HepG2 (cell line): ENCODE data around the gene TBC1D14. TPM values are rescaled to one million over a fixed set of nuclear protein-coding genes. Genes with fewer than 3 reads are reported as not detected.
A peak's percentile ranks its signal among the peaks of the same experiment; 100 is the strongest.

Experiments used
- FLYWCH1 ChIP-seq: sonication (generic); formaldehyde crosslinking; IDR thresholded peaks from 2 replicates; pipeline ENCODE4 v1.8.1; 2023; ENCODE audit warnings: mild to moderate bottlenecking, missing genetic modification reagents
- HDAC2 ChIP-seq: sonication (generic); formaldehyde crosslinking; IDR thresholded peaks from 2 replicates; pipeline ENCODE4 v1.4.0; 2020; ENCODE audit warnings: missing genetic modification reagents
- KDM4B ChIP-seq: sonication (generic); formaldehyde crosslinking; IDR thresholded peaks from 2 replicates; pipeline ENCODE4 v1.4.0; 2020; ENCODE audit warnings: missing genetic modification reagents
- MEIS1 ChIP-seq: sonication (generic); formaldehyde crosslinking; IDR thresholded peaks from 2 replicates; pipeline ENCODE4 v1.9.0; 2021; ENCODE audit warnings: mild to moderate bottlenecking, missing genetic modification reagents, moderate library complexity, borderline replicate concordance
- NPAS2 ChIP-seq: sonication (generic); formaldehyde crosslinking; IDR thresholded peaks from 2 replicates; pipeline ENCODE4 v1.8.0; 2022; ENCODE audit warnings: mild to moderate bottlenecking, missing genetic modification reagents, borderline replicate concordance
- PAF1 ChIP-seq: IDR thresholded peaks from 2 replicates; pipeline ENCODE4 v1.6.1; 2016; ENCODE audit warnings: missing genetic modification reagents, missing compliant biosample characterization
- PAWR ChIP-seq: sonication (generic); formaldehyde crosslinking; IDR thresholded peaks from 2 replicates; pipeline ENCODE4 v1.4.0; 2020; ENCODE audit warnings: missing genetic modification reagents, mild to moderate bottlenecking, borderline replicate concordance
- PHF20 ChIP-seq: sonication (generic); formaldehyde crosslinking; IDR thresholded peaks from 2 replicates; pipeline ENCODE4 v1.5.0; 2020; ENCODE audit warnings: mild to moderate bottlenecking, missing genetic modification reagents
- RCOR2 ChIP-seq: IDR thresholded peaks from 2 replicates; pipeline ENCODE4 v1.6.1; 2016; ENCODE audit warnings: missing biosample characterization, missing genetic modification reagents
- RFX1 ChIP-seq: fragments of 450-650 bp; IDR thresholded peaks from 2 replicates; pipeline ENCODE4 v1.6.1; 2017
- RXRB ChIP-seq: IDR thresholded peaks from 2 replicates; pipeline ENCODE4 v1.6.1; 2016; ENCODE audit warnings: borderline replicate concordance, missing genetic modification reagents, missing compliant biosample characterization
- SMC3 ChIP-seq: IDR thresholded peaks from 2 replicates; pipeline ENCODE4 v1.6.1; 2011; ENCODE audit warnings: low read length, improper control_type of control experiment
- SP140L ChIP-seq: sonication (generic); formaldehyde crosslinking; IDR thresholded peaks from 2 replicates; pipeline ENCODE4 v1.4.0; 2020; ENCODE audit warnings: missing genetic modification reagents, borderline replicate concordance
- SRY ChIP-seq: sonication (generic); formaldehyde crosslinking; IDR thresholded peaks from 2 replicates; pipeline ENCODE4 v1.8.0; 2022; ENCODE audit warnings: mild to moderate bottlenecking, missing genetic modification reagents
- WIZ ChIP-seq: sonication (generic); formaldehyde crosslinking; IDR thresholded peaks from 2 replicates; pipeline ENCODE4 v1.5.1; 2020; ENCODE audit warnings: mild to moderate bottlenecking, missing genetic modification reagents
- ZFP36 ChIP-seq: fragments of 150-350 bp; IDR thresholded peaks from 2 replicates; pipeline ENCODE4 v1.6.1; 2018; ENCODE audit warnings: borderline replicate concordance, low read length, low read depth; ENCODE audit not compliant: partially characterized antibody
- ZNF10 ChIP-seq: sonication (generic); formaldehyde crosslinking; IDR thresholded peaks from 2 replicates; pipeline ENCODE4 v1.4.0; 2020; ENCODE audit warnings: mild to moderate bottlenecking, low read depth, missing genetic modification reagents, borderline replicate concordance
- ZNF253 ChIP-seq: sonication (generic); formaldehyde crosslinking; IDR thresholded peaks from 2 replicates; pipeline ENCODE4 v1.8.0; 2022; ENCODE audit warnings: mild to moderate bottlenecking, missing genetic modification reagents, borderline replicate concordance
- ZNF616 ChIP-seq: sonication (generic); formaldehyde crosslinking; IDR thresholded peaks from 2 replicates; pipeline ENCODE4 v1.5.0; 2020; ENCODE audit warnings: low read depth, mild to moderate bottlenecking, missing genetic modification reagents
- ZNF672 ChIP-seq: sonication (generic); formaldehyde crosslinking; IDR thresholded peaks from 2 replicates; pipeline ENCODE4 v1.8.1; 2022; ENCODE audit warnings: missing genetic modification reagents
- ZNF720 ChIP-seq: sonication (generic); formaldehyde crosslinking; IDR thresholded peaks from 2 replicates; pipeline ENCODE4 v1.4.0; 2020; ENCODE audit warnings: missing genetic modification reagents
- ZNF788 ChIP-seq: sonication (generic); formaldehyde crosslinking; IDR thresholded peaks from 2 replicates; pipeline ENCODE4 v1.5.0; 2020; ENCODE audit warnings: mild to moderate bottlenecking, missing genetic modification reagents, borderline replicate concordance
- ZSCAN25 ChIP-seq: sonication (generic); formaldehyde crosslinking; IDR thresholded peaks from 2 replicates; pipeline ENCODE4 v1.8.0; 2022; ENCODE audit warnings: mild to moderate bottlenecking, missing genetic modification reagents
- polyA plus RNA-seq, 8 experiments: library from polyadenylated mRNA; depleted of rRNA in 3 of 8; stranded (reverse) in 7 of 8; unstranded in 1 of 8; fragments of >200 nt; fragmentation: Illumina TruSeq in 4 of 8; extraction: Trizol in 4 of 8; gene quantifications; 2 replicates each; pipeline versions ENCODE4 v1.2.1 to v1.2.3, GENCODE V29; 2011 to 2016; ENCODE audit warnings: low read depth in 4 of 8, missing spikeins in 1 of 8, mixed read lengths in 1 of 8; ENCODE audit not compliant: insufficient read depth in 1 of 8
- total RNA-seq, 5 experiments: library from RNA; depleted of rRNA; stranded (reverse); fragments of >200 nt; fragmentation: Illumina TruSeq; extraction: Trizol; gene quantifications; 2 replicates each; pipeline ENCODE4 v1.2.3, GENCODE V29; 2016; ENCODE audit warnings: low read depth in 1 of 5
- TF ChIP-seq, protein P1 (sequence below): sonication (generic); formaldehyde crosslinking; IDR thresholded peaks from 2 replicates; pipeline ENCODE4 v1.5.1; 2020; ENCODE audit warnings: mild to moderate bottlenecking, missing genetic modification reagents, borderline replicate concordance
- TF ChIP-seq, protein P2 (sequence below): IDR thresholded peaks from 2 replicates; pipeline ENCODE4 v1.6.1; 2016; ENCODE audit warnings: mild to moderate bottlenecking
- TF ChIP-seq, protein P3 (sequence below): sonication (generic); formaldehyde crosslinking; IDR thresholded peaks from 2 replicates; pipeline ENCODE4 v1.9.0; 2021; ENCODE audit warnings: missing genetic modification reagents, mild to moderate bottlenecking, borderline replicate concordance
- TF ChIP-seq, protein P4 (sequence below): sonication (generic); formaldehyde crosslinking; IDR thresholded peaks from 2 replicates; pipeline ENCODE4 v1.5.1; 2020; ENCODE audit warnings: missing genetic modification reagents, mild to moderate bottlenecking, borderline replicate concordance

TBC1D14 gene
- total and polyA plus RNA-seq, 2 of the 13 experiments (the other 11 are each of a cell fraction or from before 2014, with no cell fraction given), result 29.5 to 46.5 TPM

DNA sequence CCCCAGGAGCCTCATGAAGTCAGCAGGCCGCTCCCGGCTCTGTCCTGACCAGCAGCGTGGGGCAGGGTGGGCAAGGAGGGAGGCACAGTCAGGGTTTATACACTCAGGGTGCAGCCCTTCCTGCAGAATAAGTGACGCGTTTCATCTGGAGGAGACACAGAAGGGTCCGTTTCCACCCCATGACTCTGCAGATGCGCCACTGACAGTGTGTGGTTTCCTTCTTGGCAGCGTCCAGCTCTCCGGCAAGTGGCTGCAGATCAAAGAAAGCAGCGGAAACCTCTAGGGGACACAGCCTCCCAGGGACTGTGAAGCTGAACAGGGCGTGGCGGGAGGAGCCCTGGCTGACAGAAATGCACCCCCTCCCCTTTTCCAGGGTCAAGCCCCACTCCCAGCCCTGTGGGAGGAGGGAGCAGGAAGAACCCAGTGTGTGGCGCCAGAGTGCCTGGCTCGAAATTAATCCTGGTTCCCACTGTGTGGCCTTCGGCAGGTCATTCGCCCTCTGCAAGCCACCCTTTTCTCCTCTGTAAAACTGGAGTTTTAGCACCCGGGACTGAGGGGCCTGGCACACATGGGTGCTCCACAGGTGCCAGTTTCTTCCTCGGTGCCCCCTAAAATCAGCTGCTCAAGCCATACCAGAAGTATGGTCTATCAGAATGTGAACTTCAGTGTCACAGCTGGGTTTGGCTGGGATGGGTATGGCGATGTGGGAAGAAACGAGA, 17.3 kb upstream of the TBC1D14 start (continued):
- TF ChIP-seq, protein P1, sequence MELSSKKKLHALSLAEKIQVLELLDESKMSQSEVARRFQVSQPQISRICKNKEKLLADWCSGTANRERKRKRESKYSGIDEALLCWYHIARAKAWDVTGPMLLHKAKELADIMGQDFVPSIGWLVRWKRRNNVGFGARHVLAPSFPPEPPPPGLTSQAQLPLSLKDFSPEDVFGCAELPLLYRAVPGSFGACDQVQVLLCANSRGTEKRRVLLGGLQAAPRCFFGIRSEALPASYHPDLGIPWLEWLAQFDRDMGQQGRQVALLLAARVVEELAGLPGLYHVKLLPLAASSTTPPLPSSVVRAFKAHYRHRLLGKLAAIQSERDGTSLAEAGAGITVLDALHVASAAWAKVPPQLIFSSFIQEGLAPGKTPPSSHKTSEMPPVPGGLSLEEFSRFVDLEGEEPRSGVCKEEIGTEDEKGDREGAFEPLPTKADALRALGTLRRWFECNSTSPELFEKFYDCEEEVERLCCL, result no peak
- no peak for TF ChIP-seq PHF20 (CRISPR knock-in tag)
- TF ChIP-seq PAF1 (CRISPR knock-in tag), result no peak
- no peak for TF ChIP-seq ZNF10
- no peak for TF ChIP-seq FLYWCH1 (CRISPR knock-in tag)
- no peak for TF ChIP-seq ZFP36
- TF ChIP-seq, protein P2, sequence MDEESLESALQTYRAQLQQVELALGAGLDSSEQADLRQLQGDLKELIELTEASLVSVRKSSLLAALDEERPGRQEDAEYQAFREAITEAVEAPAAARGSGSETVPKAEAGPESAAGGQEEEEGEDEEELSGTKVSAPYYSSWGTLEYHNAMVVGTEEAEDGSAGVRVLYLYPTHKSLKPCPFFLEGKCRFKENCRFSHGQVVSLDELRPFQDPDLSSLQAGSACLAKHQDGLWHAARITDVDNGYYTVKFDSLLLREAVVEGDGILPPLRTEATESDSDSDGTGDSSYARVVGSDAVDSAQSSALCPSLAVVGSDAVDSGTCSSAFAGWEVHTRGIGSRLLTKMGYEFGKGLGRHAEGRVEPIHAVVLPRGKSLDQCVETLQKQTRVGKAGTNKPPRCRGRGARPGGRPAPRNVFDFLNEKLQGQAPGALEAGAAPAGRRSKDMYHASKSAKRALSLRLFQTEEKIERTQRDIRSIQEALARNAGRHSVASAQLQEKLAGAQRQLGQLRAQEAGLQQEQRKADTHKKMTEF (CRISPR knock-in tag), result peak; percentile 76
- no peak for TF ChIP-seq PAWR (CRISPR knock-in tag)
- TF ChIP-seq ZSCAN25 (CRISPR knock-in tag), result no peak; the same call in 1 of the 2 replicates
- TF ChIP-seq SRY, result no peak
- TF ChIP-seq, protein P3, sequence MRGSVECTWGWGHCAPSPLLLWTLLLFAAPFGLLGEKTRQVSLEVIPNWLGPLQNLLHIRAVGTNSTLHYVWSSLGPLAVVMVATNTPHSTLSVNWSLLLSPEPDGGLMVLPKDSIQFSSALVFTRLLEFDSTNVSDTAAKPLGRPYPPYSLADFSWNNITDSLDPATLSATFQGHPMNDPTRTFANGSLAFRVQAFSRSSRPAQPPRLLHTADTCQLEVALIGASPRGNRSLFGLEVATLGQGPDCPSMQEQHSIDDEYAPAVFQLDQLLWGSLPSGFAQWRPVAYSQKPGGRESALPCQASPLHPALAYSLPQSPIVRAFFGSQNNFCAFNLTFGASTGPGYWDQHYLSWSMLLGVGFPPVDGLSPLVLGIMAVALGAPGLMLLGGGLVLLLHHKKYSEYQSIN (CRISPR knock-in tag), result no peak
- peak; percentile 84 for TF ChIP-seq HDAC2
- TF ChIP-seq ZNF720, result no peak
- TF ChIP-seq RFX1, result no peak
- TF ChIP-seq RXRB (CRISPR knock-in tag), result peak; percentile 84
- TF ChIP-seq, protein P4, sequence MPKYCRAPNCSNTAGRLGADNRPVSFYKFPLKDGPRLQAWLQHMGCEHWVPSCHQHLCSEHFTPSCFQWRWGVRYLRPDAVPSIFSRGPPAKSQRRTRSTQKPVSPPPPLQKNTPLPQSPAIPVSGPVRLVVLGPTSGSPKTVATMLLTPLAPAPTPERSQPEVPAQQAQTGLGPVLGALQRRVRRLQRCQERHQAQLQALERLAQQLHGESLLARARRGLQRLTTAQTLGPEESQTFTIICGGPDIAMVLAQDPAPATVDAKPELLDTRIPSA (CRISPR knock-in tag), result peak; percentile 32; the same call in 1 of the 2 replicates
- TF ChIP-seq ZNF616 (CRISPR knock-in tag), result 0 out of 2 replicates have a peak, but pooled peaks have one; percentile 49
- peak; percentile 30; the same call in 1 of the 2 replicates for TF ChIP-seq RCOR2 (CRISPR knock-in tag)
- TF ChIP-seq KDM4B (CRISPR knock-in tag), result peak; percentile 63; the same call in 1 of the 2 replicates
- TF ChIP-seq WIZ (CRISPR knock-in tag), result no peak
- TF ChIP-seq MEIS1 (CRISPR knock-in tag), result peak; percentile 88
- TF ChIP-seq SP140L (CRISPR knock-in tag), result no peak
- peak; percentile 46 for TF ChIP-seq SMC3
- TF ChIP-seq NPAS2, result no peak
- peak; percentile 64; the same call in 1 of the 2 replicates for TF ChIP-seq ZNF788 (CRISPR knock-in tag)
- no peak for TF ChIP-seq ZNF672 (CRISPR knock-in tag)
- TF ChIP-seq ZNF253, result no peak
